GM12878 (cell line): ENCODE data around the gene FCAMR. TPM values are rescaled to one million over a fixed set of nuclear protein-coding genes. Genes with fewer than 3 reads are reported as not detected.

ENCODE experiments used
- ATAC-seq: fragments of 200-7000 bp; cut with Tn5 transposase; 3 replicates; pipeline ENCODE4 v1.9.1; 2020; ENCODE audit warnings: mild to moderate bottlenecking, moderate library complexity
- BruUV-seq: library from RNA; stranded (reverse); fragments of 400-500 nt; replicated peaks from 2 replicates; lab custom pipeline; 2021; lab: Mats Ljungman, UMichigan
- CTCF ChIA-PET: fragments of 300-600 bp; sonication (Branson Sonifier 250); formaldehyde crosslinking; extraction: SDS; loops from one replicate; lab custom pipeline; 2021; ENCODE audit warnings: inconsistent platforms; lab: Yijun Ruan, JAX
- POLR2A ChIA-PET: fragments of 350-600 bp; formaldehyde crosslinking; extraction: SDS; loops from one replicate; lab custom pipeline; 2021; ENCODE audit warnings: inconsistent platforms; lab: Charles Lee
- RAD21 ChIA-PET: fragments of 300-600 bp; sonication (Branson Sonifier 250); formaldehyde crosslinking; loops from one replicate; lab custom pipeline; 2023; ENCODE audit warnings: antibody characterized with exemption; ENCODE audit not compliant: unreplicated experiment; lab: Charles Lee
- SMC1A ChIA-PET: fragments of 300-600 bp; sonication (Branson Sonifier 250); formaldehyde crosslinking; loops from one replicate; lab custom pipeline; 2023; ENCODE audit not compliant: unreplicated experiment, uncharacterized antibody; lab: Charles Lee
- DNase-seq: peaks from one replicate; pipeline ENCODE4 v3.0.0-alpha.2; 2011; ENCODE audit warnings: low read depth, low spot score
- FAIRE-seq: peaks from 3 replicates; lab custom pipeline; 2011; peaks lifted over from hg19 to GRCh38; lab: Jason Lieb, UNC
- H2AFZ ChIP-seq: 2 replicates; pipeline ENCODE4 v1.6.0; 2011; ENCODE audit warnings: low read depth, low read length, control low read depth; ENCODE audit not compliant: control insufficient read depth
- H3K27ac ChIP-seq: 2 replicates; pipeline ENCODE4 v1.5.1; 2011; ENCODE audit warnings: control low read depth; ENCODE audit not compliant: control insufficient read depth, insufficient read depth
- H3K27me3 ChIP-seq, 2 experiments: replicated peaks in 1 of 2; 2 replicates each; pipeline versions ENCODE4 v1.6.0 to v1.6.1; 2011; ENCODE audit warnings: low read length in 1 of 2; ENCODE audit not compliant: control insufficient read depth in 2 of 2, insufficient read depth in 2 of 2
- H3K36me3 ChIP-seq, 2 experiments: 2 replicates each; pipeline ENCODE4 v1.5.1; 2011; ENCODE audit warnings: low read length in 1 of 2; ENCODE audit not compliant: control insufficient read depth in 2 of 2, insufficient read depth in 2 of 2
- H3K4me1 ChIP-seq: 2 replicates; pipeline ENCODE4 v1.6.1; 2011; ENCODE audit warnings: mild to moderate bottlenecking, low read length, moderate library complexity, mixed read lengths; ENCODE audit not compliant: control insufficient read depth, insufficient read depth
- H3K4me2 ChIP-seq: 2 replicates; pipeline ENCODE4 v1.6.0; 2011; ENCODE audit warnings: control low read depth; ENCODE audit not compliant: control insufficient read depth, insufficient read depth
- H3K4me3 ChIP-seq: fragments of 200-600 bp; sonication (generic); 2 replicates; pipeline ENCODE4 v1.5.1; 2016
- H3K79me2 ChIP-seq: 2 replicates; pipeline ENCODE4 v1.6.0; 2011; ENCODE audit warnings: low read length; ENCODE audit not compliant: control insufficient read depth, insufficient read depth
- H3K9ac ChIP-seq: 2 replicates; pipeline ENCODE4 v1.8.0; 2011; ENCODE audit warnings: low read length, control low read depth, mixed read lengths; ENCODE audit not compliant: control insufficient read depth, insufficient read depth
- H3K9me3 ChIP-seq: replicated peaks from 3 replicates; pipeline ENCODE4 v1.5.1; 2011; ENCODE audit warnings: mild to moderate bottlenecking, low read length; ENCODE audit not compliant: control insufficient read depth, insufficient read depth
- H4K20me1 ChIP-seq: 2 replicates; pipeline ENCODE4 v1.6.0; 2011; ENCODE audit not compliant: control insufficient read depth, insufficient read depth
- CBX5 ChIP-seq: sonication (generic); IDR thresholded peaks from 2 replicates; pipeline ENCODE4 v1.6.1; 2016; ENCODE audit warnings: low read depth, moderate library complexity, mild to moderate bottlenecking, inconsistent platforms
- CHD4 ChIP-seq: fragments of 200-600 bp; sonication (generic); IDR thresholded peaks from 2 replicates; pipeline ENCODE4 v1.6.1; 2016; ENCODE audit warnings: mild to moderate bottlenecking
- GATAD2B ChIP-seq: fragments of 450-650 bp; conservative IDR thresholded peaks from 2 replicates; pipeline ENCODE4 v1.6.1; 2017; ENCODE audit warnings: low read depth, mild to moderate bottlenecking, moderate library complexity
- HSF1 ChIP-seq: fragments of 150-350 bp; IDR thresholded peaks from 2 replicates; pipeline ENCODE4 v1.6.1; 2014; ENCODE audit warnings: mild to moderate bottlenecking, low read depth, low read length
- LARP7 ChIP-seq: fragments of 450-650 bp; IDR thresholded peaks from 2 replicates; pipeline ENCODE4 v1.6.1; 2017; ENCODE audit warnings: mild to moderate bottlenecking
- MEF2A ChIP-seq: IDR thresholded peaks from 2 replicates; pipeline ENCODE4 v1.6.1; 2011; ENCODE audit warnings: low read depth, mild to moderate bottlenecking, low read length, moderate library complexity; ENCODE audit not compliant: insufficient read depth
- RELA ChIP-seq: fragments of 450-650 bp; IDR thresholded peaks from 2 replicates; pipeline ENCODE4 v1.8.0; 2014; ENCODE audit warnings: borderline replicate concordance; ENCODE audit not compliant: partially characterized antibody
- SMAD1 ChIP-seq: fragments of 450-650 bp; IDR thresholded peaks from 2 replicates; pipeline ENCODE4 v1.6.1; 2018; ENCODE audit warnings: mild to moderate bottlenecking, low read depth; ENCODE audit not compliant: partially characterized antibody
- TCF7 ChIP-seq: IDR thresholded peaks from 2 replicates; pipeline ENCODE4 v1.6.1; 2014; ENCODE audit warnings: antibody characterized with exemption, borderline replicate concordance
- YBX1 ChIP-seq: fragments of 450-650 bp; IDR thresholded peaks from 2 replicates; pipeline ENCODE4 v1.6.1; 2016; ENCODE audit warnings: antibody characterized with exemption
- ZZZ3 ChIP-seq: IDR thresholded peaks from 2 replicates; pipeline ENCODE4 v1.6.1; 2011; ENCODE audit warnings: low read depth; ENCODE audit not compliant: control insufficient read depth, insufficient read length
- WGBS: methylation state at CpG from one replicate; pipeline ENCODE4 v1.1.6; 2016; ENCODE audit warnings: low lambda C conversion rate; ENCODE audit not compliant: insufficient replicate concordance, insufficient coverage; ENCODE audit errors: missing lambda C conversion rate; 5-methylcytosine and 5-hydroxymethylcytosine counted together
- in situ Hi-C: fragments of 300-500 bp; cut with MboI; formaldehyde crosslinking; loops from 9 replicates; pipeline ENCODE4 v1.14.3; 2018; ENCODE audit warnings: mixed read lengths
- intact Hi-C: fragments of 100-400 bp; cut with micrococcal nuclease; formaldehyde crosslinking; loops from one replicate; pipeline ENCODE4 v1.14.2; 2022; ENCODE audit not compliant: unreplicated experiment
- polyA plus RNA-seq, 11 experiments: library from polyadenylated mRNA; depleted of rRNA in 4 of 11; unstranded in 6 of 11; stranded (reverse) in 5 of 11; fragments of >200 nt; fragmentation: Nextera tagmentation in 4 of 11; fragmentation: Illumina TruSeq in 1 of 11; extraction: Ambion mirVana in 4 of 11; extraction: Trizol in 1 of 11; gene quantifications; 1 replicate in 1 of 11; 2 replicates in 10 of 11; pipeline versions ENCODE4 v1.2.1 to v1.2.3, GENCODE V29; 2011 to 2016; ENCODE audit warnings: inconsistent platforms in 2 of 11, missing spikeins in 2 of 11, low read depth in 1 of 11
- total RNA-seq, 4 experiments: library from RNA; depleted of rRNA in 3 of 4; stranded (reverse); fragments of >200 nt in 3 of 4; fragmentation: Illumina TruSeq in 1 of 4; extraction: Trizol in 1 of 4; gene quantifications; 2 replicates each; pipeline versions ENCODE4 v1.2.1 to v1.2.3, GENCODE V29; 2013 to 2021
- TF ChIP-seq, protein P1 (sequence below): fragments of 450-650 bp; IDR thresholded peaks from 2 replicates; pipeline ENCODE4 v1.6.1; 2014; ENCODE audit warnings: mild to moderate bottlenecking
- TF ChIP-seq, protein P2 (sequence below): IDR thresholded peaks from 2 replicates; pipeline ENCODE4 v1.6.1; 2012; ENCODE audit warnings: mild to moderate bottlenecking, low read depth, low read length
- TF ChIP-seq, protein P3 (sequence below): fragments of 450-650 bp; IDR thresholded peaks from 2 replicates; pipeline ENCODE4 v1.6.1; 2016; ENCODE audit warnings: mild to moderate bottlenecking

The FCAMR gene
- total and polyA plus RNA-seq, 10 of the 15 experiments (the other 5 are each of a cell fraction or from before 2014, with no cell fraction given): 0.04 to 0.15 (median 0.06) TPM; not detected in 3

GRCh38 chr1:206945779-206946178 is 24.5 kb downstream of the FCAMR start:
- TF ChIP-seq CHD4 (no peak), LARP7 (no peak), YBX1 (no peak), GATAD2B (no peak), SMAD1 (no peak), RELA (no peak), ZZZ3 (no peak), TCF7 (no peak), MEF2A (no peak), CBX5 (no peak), HSF1 (no peak)
- TF ChIP-seq, protein P1, sequence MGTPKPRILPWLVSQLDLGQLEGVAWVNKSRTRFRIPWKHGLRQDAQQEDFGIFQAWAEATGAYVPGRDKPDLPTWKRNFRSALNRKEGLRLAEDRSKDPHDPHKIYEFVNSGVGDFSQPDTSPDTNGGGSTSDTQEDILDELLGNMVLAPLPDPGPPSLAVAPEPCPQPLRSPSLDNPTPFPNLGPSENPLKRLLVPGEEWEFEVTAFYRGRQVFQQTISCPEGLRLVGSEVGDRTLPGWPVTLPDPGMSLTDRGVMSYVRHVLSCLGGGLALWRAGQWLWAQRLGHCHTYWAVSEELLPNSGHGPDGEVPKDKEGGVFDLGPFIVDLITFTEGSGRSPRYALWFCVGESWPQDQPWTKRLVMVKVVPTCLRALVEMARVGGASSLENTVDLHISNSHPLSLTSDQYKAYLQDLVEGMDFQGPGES: no peak
- TF ChIP-seq, protein P2, sequence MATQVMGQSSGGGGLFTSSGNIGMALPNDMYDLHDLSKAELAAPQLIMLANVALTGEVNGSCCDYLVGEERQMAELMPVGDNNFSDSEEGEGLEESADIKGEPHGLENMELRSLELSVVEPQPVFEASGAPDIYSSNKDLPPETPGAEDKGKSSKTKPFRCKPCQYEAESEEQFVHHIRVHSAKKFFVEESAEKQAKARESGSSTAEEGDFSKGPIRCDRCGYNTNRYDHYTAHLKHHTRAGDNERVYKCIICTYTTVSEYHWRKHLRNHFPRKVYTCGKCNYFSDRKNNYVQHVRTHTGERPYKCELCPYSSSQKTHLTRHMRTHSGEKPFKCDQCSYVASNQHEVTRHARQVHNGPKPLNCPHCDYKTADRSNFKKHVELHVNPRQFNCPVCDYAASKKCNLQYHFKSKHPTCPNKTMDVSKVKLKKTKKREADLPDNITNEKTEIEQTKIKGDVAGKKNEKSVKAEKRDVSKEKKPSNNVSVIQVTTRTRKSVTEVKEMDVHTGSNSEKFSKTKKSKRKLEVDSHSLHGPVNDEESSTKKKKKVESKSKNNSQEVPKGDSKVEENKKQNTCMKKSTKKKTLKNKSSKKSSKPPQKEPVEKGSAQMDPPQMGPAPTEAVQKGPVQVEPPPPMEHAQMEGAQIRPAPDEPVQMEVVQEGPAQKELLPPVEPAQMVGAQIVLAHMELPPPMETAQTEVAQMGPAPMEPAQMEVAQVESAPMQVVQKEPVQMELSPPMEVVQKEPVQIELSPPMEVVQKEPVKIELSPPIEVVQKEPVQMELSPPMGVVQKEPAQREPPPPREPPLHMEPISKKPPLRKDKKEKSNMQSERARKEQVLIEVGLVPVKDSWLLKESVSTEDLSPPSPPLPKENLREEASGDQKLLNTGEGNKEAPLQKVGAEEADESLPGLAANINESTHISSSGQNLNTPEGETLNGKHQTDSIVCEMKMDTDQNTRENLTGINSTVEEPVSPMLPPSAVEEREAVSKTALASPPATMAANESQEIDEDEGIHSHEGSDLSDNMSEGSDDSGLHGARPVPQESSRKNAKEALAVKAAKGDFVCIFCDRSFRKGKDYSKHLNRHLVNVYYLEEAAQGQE: no peak
- TF ChIP-seq, protein P3, sequence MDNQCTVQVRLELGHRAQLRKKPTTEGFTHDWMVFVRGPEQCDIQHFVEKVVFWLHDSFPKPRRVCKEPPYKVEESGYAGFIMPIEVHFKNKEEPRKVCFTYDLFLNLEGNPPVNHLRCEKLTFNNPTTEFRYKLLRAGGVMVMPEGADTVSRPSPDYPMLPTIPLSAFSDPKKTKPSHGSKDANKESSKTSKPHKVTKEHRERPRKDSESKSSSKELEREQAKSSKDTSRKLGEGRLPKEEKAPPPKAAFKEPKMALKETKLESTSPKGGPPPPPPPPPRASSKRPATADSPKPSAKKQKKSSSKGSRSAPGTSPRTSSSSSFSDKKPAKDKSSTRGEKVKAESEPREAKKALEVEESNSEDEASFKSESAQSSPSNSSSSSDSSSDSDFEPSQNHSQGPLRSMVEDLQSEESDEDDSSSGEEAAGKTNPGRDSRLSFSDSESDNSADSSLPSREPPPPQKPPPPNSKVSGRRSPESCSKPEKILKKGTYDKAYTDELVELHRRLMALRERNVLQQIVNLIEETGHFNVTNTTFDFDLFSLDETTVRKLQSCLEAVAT: no peak
- TF ChIP-seq, all 136 proteins: peak for 0
- ChIA-PET POLR2A (no interaction called here), CTCF (interaction anchor here (1.4 to 9.4 kb wide), 6 partner anchors 9 to 36 kb away, joined by 3 to 61 read pairs (median 12); no protein-coding TSS in a partner anchor), RAD21 (interaction anchor here (0.8 to 0.9 kb wide), 2 partner anchors 12 to 181 kb away, joined by 3 to 4 read pairs; no protein-coding TSS in a partner anchor), SMC1A (interaction anchor here (0.6 to 2.0 kb wide), 8 partner anchors 9 to 155 kb away, joined by 3 to 15 read pairs (median 4); partner anchors contain the start of gene FCAMR)
- Histone ChIP-seq H4K20me1 (no peaks in the 10 kb centered on the region), H3K79me2 (no peaks in the 10 kb centered on the region), H2AFZ (no peak overlapping the region), H3K4me1 (peaks cover 14% of the 10 kb centered on the region), H3K27ac (no peak overlapping the region), H3K36me3 (no peaks in the 10 kb centered on the region), H3K9ac (no peak overlapping the region), H3K4me2 (no peak overlapping the region), H3K4me3 (no peak overlapping the region), H3K27me3 (no peaks in the 10 kb centered on the region), H3K9me3 (peaks cover 4% of the 10 kb centered on the region; the same call in 2 of the 3 replicates)
- no peak for ATAC-seq
- no peak for DNase-seq
- intact Hi-C loops (no loop called here), in situ Hi-C loops (no loop called here)
- WGBS: 96% methylated on average over 4 of the region's 4 CpGs
- no peak for FAIRE-seq
- no TSS peak for BruUV-seq
